GM19463 (cell line): Measurements from ENCODE around the gene CHN1.

Source experiments
- ATAC-seq: cut with Tn5 transposase; IDR thresholded peaks from one replicate; pipeline ENCODE4 v1.9.1; 2021; ENCODE audit warnings: mild to moderate bottlenecking, moderate library complexity; ENCODE audit not compliant: unreplicated experiment

CHN1 gene

GRCh38 chr2:174772472-174772801, 232.7 kb downstream of the CHN1 start:
- no peak for ATAC-seq

DNA sequence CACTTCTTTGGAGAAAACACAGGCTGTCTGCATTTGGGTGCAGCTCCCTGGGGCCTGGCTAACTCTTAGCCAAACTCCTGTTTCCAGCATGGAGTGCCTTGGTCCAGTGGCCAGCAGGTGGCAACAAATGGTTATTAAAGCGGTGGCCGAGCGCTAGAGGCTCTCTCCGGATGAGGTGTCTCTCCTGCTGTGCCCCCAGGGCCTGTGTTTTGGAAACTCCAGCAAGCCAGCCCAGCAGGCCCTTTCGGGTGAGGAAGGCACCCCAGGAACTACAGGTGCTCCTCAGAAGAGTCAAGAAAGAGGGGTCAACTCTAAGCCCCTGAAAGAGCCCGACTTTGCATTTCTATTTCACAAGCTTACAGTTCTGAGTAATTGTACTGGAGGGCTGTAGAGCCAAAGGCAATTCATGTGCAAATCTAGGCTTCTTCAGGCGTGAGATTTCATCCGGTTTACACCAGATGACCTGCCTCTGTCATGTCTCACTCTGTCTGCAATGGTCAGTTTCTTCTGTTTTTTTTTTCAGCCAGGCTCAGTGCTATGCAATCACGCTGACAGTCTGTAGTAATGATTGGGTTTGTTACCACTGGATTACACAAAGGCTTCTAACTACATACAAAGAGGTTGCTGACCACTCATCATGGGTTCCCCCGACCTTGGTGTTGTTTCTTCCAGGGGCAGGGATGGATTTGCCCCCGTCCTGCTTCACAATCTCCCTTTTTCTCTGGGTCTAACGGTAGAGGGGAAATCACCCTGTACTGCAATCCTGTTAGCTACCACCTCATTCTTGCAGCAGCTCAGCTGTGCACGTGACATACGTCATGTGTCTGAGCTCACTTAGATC, 233.3 kb downstream of the CHN1 start:
- peak; percentile 85 for ATAC-seq

GRCh38 chr2:174771136-174771535, 234.0 kb downstream of the CHN1 start:
- ATAC-seq: no peak

- ATAC-seq: no peak
These were observed 236.6 kb downstream of the CHN1 start for GRCh38 chr2:174768557-174768956.

- ATAC-seq: no peak
These were observed 238.9 kb downstream of the CHN1 start for GRCh38 chr2:174766271-174766670.

DNA sequence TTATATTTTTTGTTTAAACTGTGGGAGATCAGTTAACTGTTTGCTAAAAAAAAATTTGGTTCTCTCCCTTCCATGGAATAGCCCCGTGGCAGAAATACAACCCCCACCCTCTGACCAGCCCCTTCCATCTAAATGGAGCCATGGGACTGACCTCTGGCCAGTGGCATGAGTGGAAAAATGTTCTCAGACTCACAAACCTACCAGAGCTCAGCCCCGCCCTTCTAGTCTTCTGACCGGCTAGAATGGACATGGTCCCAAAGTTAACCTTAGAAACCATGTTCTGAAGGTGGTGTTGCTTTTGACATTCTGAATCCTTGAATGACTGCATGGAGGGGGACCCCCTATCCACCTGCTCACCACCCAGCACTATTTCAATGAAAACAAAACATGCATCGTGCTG, 239.6 kb downstream of the CHN1 start:
- no peak for ATAC-seq

DNA sequence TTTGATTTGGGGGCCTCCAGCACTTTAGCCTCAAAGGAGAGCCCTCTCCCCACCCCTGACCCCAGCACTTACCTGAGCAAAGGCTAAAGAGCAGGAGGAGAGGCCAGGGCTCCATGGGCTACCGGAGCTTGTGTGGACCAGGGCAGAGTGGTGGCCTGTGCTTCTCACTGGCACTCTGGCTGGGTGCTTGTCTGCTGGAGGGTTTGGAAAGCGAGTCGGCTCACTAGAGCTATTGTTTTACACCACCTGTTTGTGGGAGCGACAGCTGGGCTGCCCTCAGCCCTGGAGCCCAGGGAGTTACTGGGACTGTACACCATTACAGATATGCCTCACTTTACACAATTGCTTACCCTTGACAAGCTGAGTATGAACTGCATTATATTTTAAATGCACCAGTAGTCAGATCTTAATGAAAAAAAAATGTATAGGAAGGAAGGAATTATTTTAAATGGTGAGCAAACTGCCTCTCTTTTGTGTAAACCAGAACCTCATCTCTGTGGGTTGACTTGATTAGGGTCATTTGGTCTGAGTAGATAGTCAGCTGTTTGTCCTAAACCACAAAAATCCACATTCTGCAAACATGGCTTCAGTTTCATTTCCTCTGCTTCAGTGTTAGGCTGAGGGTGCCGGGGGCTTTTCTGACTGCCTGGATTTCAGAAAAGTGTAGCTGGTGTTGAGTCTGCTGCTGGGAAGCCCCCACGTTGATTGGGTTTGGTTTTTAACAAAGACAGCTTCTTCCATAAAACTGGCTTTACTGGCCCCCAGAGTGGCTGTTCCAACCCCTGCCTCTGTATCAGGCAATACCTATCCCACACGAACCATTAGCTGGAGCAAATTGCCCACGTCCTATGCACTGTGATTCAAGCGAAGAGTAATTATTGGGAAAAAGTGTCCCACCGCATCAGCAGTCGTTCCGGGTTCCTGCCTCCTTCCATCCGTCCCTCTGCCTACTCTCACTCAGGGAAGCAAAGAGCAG, 240.6 kb downstream of the CHN1 start, which contains the start of gene CHRNA1:
Gene CHRNA1, minus strand, starts transcription at position 193 of the 976 bp plus-strand sequence. Its CDS starts 78 bp downstream, at position 115.
- ATAC-seq: peak; percentile 70

DNA sequence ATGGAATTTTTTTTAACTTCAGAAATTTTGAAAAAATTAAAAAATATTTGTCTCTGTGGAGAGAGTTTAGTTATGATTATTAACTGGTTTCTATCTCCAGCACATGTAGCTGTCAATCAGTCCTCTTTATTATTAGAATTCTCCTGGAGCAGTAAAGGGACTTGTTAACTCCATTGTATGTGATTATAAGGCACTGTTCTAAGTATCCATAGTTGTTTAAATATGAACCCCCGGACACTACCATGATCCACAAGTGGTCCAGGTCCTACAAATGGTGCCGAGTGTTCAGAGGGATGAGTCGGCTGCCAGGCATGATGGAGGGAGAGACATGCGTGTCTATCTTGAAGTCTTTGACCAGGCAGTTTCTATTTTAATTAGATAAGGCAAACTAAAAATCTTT, 241.4 kb downstream of the CHN1 start:
- no peak for ATAC-seq

DNA sequence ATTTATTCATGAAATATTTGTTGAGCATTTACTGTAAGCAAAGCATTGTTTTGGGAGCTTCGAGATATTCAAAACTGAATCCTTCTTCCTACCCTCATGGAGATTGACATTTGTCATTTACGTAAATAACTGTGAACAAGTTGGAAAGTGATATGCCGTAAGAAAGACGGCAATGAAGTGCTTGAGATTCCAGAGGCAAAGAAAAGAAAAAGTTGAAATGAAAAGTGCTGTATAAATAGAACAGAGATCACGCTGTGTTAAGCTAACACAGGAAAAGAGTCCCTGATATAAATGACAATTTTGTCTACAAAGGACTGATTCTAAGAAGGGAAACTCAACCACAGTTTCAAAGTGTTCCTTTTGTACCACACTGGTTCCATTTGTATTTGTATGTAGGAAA, 242.7 kb downstream of the CHN1 start:
- ATAC-seq: no peak

DNA sequence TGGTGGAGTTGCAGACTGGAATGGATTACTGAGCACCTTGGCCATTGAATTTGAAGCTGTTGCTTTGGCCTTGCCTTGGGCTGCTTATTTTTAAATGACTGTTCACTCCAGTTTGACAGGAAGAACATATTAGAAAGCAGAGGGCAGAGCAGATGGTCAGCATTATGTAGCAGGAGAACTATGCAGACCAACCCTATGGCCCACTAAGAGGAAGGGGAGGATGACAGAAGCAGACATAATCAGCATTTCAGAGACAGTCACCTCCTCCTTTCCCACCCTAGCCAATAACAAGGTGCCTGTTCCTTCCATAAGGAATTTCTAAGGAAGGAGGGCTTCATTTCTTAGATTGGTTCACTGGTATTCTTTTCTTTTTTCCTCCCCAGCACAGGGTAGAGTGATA, 243.3 kb downstream of the CHN1 start:
- ATAC-seq: no peak

DNA sequence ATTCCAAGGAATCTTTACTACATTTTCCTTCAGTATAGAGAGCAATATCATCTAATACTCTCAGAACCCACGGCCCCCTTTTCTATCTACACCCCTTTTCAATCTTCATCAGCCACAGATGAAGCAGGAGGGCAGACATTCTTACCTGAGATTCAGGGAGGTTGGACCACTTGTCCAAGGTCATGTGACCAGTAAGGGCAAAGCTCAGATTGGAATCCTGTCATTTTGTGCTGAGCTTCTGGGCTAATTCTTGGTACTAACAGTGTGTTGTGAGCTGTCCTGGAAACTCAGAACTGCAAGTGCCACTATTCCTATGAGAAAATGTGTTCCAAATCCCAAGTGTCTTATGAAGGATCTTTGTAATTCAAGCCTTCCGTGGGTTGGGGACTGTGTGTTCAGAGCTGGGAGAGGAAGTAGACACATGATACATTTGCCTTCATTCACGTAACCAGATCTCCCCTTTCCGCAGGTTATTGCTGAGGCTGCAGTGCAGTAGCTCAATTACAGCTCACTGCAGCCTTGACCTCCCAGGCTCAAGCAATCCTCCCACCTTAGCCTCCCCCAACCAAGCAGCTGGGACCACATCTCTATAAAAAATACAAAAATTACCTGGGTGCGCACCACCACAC, 244.2 kb downstream of the CHN1 start:
- ATAC-seq: no peak

- no peak for ATAC-seq
These were observed 245.7 kb downstream of the CHN1 start for GRCh38 chr2:174759381-174760065.

DNA sequence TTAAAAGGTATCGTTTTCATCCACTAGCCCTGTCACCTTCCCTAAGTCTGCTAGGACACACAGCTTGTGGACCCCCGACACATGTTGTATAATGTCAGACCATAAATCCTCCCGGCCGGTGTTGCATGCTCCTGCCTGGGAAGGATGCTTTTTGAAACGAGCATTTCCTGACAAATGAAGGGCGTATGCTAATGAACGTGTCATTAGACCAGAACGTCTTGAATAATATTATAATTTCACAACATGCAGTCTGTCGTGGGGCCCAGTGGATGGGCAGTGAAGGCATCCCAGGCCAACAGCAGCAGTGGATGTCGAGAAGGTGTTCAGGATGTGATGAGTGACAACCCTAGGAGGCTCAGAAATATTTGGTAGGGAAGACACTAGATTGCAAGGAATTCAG, 248.4 kb downstream of the CHN1 start:
- ATAC-seq: no peak

GRCh38 chr2:174753038-174753633, 252.0 kb downstream of the CHN1 start:
- ATAC-seq: peak; percentile 30

DNA sequence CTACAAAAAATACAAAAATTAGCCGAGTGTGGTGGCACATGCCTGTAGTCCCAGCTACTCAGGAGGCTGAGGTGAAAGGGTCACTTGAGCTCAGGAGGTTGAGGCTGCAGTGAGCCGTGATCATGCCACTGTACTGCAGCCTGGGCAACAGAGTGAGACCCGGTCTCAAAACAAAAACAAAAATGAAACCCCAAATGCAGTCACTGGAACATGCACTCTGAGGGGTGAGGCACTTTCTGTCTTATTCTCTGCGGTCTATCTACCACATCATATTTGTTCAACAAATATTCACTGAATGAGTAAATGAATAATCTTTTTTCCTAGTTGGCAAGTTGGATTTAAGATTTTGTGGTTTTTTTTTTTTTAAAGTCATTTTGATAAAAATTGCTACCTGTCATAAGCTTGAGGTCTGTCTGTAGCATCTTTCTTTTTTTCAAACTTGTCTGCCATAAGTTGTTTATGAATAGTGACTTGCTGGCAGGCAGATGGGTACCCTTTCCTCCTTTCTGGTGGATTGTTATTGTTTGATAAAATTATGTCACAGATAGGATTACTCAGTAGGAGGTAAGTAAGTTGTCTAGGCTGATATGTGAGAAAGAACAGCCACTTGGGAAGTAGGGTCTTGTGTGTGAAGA, 252.7 kb downstream of the CHN1 start:
- ATAC-seq: peak; percentile 81

DNA sequence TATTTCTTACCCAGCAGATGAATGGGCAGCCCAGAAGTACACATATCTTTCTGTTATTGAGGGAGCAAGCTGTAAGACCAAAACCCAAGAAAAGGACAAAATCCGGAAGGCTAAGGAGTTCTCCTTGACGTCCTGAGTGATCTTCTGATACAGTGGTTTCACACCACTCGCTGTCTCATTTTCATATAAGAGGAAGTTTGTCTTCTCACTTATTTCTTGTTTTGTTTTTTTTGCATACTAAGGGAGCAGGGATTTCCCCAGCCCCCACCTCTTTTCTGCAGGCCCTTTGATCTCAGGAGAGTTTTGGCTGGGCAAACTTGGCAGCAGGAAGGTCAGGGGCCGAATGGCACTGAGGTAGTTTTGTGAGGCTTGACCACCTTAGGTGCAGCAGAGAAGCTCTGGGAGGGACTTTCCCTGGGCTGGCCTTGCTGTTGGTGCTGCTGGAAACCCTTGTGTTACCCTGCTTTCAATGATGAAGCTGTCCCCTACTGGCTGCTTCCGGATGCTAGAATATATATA, 254.2 kb downstream of the CHN1 start:
- peak; percentile 40 for ATAC-seq

GRCh38 chr2:174749793-174750192, 255.4 kb downstream of the CHN1 start:
- no peak for ATAC-seq

DNA sequence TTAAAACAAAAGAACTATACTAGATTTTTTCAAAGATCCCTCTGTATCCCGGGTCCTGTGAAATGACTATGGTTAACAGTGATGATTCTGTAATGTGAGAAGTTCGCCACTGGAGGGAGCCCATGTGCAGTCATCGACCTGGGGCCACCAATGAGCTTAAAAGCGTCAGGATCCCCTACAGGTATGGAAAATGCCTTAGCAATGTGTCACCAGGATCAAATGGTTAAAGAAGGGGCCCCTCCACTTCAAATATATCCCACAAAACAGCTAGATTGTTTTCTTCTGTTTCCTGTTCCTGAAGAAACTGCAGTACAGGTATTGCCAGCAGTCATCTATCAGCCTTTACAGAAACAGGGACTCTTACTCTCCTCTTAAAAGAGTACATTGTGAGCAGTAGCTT, 256.2 kb downstream of the CHN1 start:
- peak; percentile 21 for ATAC-seq
